ENCODE data around the gene STX12. TPM values are rescaled to one million over a fixed set of nuclear protein-coding genes. Genes with fewer than 3 reads are reported as not detected.

STX12 gene
- total RNA-seq, 1 experiment from 2014 or later, result 9.9 TPM

- H3K27ac Mint-ChIP-seq, result no peak overlapping the region
- no peak overlapping the region for H2BK20ac ChIP-seq (ENCODE audit: low read depth, low read length, poor library complexity, severe bottlenecking)
- H2BK120ac ChIP-seq (ENCODE audit: low read depth, low read length, poor library complexity, severe bottlenecking), result no peak overlapping the region
- no peak overlapping the region for H2AFZ ChIP-seq (ENCODE audit: low read length)
- H3K9me3 ChIP-seq (ENCODE audit: control insufficient read depth, low read depth, low read length), result no peaks in the 10 kb centered on the region
- H3K4me2 ChIP-seq (ENCODE audit: insufficient read depth, insufficient read length, low read length), result no peak overlapping the region
- no peak overlapping the region for H3K27ac ChIP-seq (ENCODE audit: insufficient read length, low read depth, low read length)
- H4K5ac ChIP-seq (ENCODE audit: insufficient read length, low read depth, low read length), result no peak overlapping the region
- H4K20me1 ChIP-seq (ENCODE audit: control insufficient read depth, insufficient read depth, insufficient read length), result no peaks in the 10 kb centered on the region
- no peaks in the 10 kb centered on the region for H3K23me2 ChIP-seq (ENCODE audit: insufficient read length, low read depth, low read length, poor library complexity, severe bottlenecking)
- H3K4me1 ChIP-seq (ENCODE audit: insufficient read depth, low read length), result peaks cover 3% of the 10 kb centered on the region
- no peaks in the 10 kb centered on the region for H3K79me2 ChIP-seq (ENCODE audit: insufficient read depth, low read length)
- H2AK5ac ChIP-seq (ENCODE audit: insufficient read length, low read length), result no peak overlapping the region
- no peak overlapping the region for H2BK15ac ChIP-seq (ENCODE audit: low read depth, low read length)
- H4K91ac ChIP-seq (ENCODE audit: insufficient read length, low read depth, low read length), result no peak overlapping the region
- no CpG with 5 or more reads among the region's 1 CpG for WGBS (ENCODE audit: extremely low coverage, insufficient read length, low lambda C conversion rate)
- H3K14ac ChIP-seq (ENCODE audit: insufficient read depth, low read length), result no peak overlapping the region
- no peak for DNase-seq
- H2BK12ac ChIP-seq (ENCODE audit: insufficient read length, low read depth, low read length), result no peak overlapping the region
- no peak overlapping the region for H4K8ac ChIP-seq (replicated peaks; ENCODE audit: insufficient read length, low read depth, low read length)
- no peaks in the 10 kb centered on the region for H3K9me3 Mint-ChIP-seq
- no peak overlapping the region for H3K9ac ChIP-seq (ENCODE audit: extremely low read depth, insufficient read length, low read length)
- no peak overlapping the region for H2BK5ac ChIP-seq (ENCODE audit: insufficient read length, low read length)
- H3K4ac ChIP-seq (ENCODE audit: low read depth, low read length), result no peak overlapping the region
- H3K79me1 ChIP-seq (ENCODE audit: insufficient read depth, low read depth, low read length, poor library complexity, severe bottlenecking), result no peaks in the 10 kb centered on the region
- TF ChIP-seq, protein P1, sequence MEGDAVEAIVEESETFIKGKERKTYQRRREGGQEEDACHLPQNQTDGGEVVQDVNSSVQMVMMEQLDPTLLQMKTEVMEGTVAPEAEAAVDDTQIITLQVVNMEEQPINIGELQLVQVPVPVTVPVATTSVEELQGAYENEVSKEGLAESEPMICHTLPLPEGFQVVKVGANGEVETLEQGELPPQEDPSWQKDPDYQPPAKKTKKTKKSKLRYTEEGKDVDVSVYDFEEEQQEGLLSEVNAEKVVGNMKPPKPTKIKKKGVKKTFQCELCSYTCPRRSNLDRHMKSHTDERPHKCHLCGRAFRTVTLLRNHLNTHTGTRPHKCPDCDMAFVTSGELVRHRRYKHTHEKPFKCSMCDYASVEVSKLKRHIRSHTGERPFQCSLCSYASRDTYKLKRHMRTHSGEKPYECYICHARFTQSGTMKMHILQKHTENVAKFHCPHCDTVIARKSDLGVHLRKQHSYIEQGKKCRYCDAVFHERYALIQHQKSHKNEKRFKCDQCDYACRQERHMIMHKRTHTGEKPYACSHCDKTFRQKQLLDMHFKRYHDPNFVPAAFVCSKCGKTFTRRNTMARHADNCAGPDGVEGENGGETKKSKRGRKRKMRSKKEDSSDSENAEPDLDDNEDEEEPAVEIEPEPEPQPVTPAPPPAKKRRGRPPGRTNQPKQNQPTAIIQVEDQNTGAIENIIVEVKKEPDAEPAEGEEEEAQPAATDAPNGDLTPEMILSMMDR (conservative IDR thresholded peaks at IDR 0.05), result no peak
- H3K36me3 Mint-ChIP-seq (ENCODE audit: insufficient read depth in 1 of 3, low read depth in 3 of 3), result peaks cover 1 to 6% (median 1%) of the 10 kb centered on the region in 3 experiments; a peak in 4 of 7 replicates
- no peaks in the 10 kb centered on the region for H3K27me3 ChIP-seq (ENCODE audit: insufficient read depth, low read length)
- H3K23ac ChIP-seq (ENCODE audit: insufficient read length, low read depth, low read length), result no peak overlapping the region
- peaks cover 14% of the 10 kb centered on the region in 2 experiments for H3K4me1 Mint-ChIP-seq
- no peak overlapping the region for H3T11ph ChIP-seq (ENCODE audit: low read length)
- no peak overlapping the region for H3K56ac ChIP-seq (ENCODE audit: insufficient read length, low read depth, low read length)
- H3K4me3 Mint-ChIP-seq, result no peak overlapping the region
- no peaks in the 10 kb centered on the region for H3K27me3 Mint-ChIP-seq (ENCODE audit: low read depth)
- H3K18ac ChIP-seq (ENCODE audit: insufficient read length, low read depth, low read length), result no peak overlapping the region
Measured at GRCh38 chr1:27809883-27810282, 36.9 kb downstream of the STX12 start.
